CD4-positive, alpha-beta T cell treated with Interleukin-15 for 1 hour (primary cell): Measurements from ENCODE around the gene ITPA.
"Not testable (repeated sequence)": the region's sequence is repeated elsewhere in the genome, so short reads cannot be mapped to it uniquely, and the experiment has no call there.

Experiments used
- DNase-seq: peaks from one replicate; pipeline ENCODE4 v3.0.0-alpha.2; 2020

Gene ITPA

GRCh38 chr20:3202965-3203314, 6.4 kb upstream of the ITPA start:
- no peak for DNase-seq

DNA sequence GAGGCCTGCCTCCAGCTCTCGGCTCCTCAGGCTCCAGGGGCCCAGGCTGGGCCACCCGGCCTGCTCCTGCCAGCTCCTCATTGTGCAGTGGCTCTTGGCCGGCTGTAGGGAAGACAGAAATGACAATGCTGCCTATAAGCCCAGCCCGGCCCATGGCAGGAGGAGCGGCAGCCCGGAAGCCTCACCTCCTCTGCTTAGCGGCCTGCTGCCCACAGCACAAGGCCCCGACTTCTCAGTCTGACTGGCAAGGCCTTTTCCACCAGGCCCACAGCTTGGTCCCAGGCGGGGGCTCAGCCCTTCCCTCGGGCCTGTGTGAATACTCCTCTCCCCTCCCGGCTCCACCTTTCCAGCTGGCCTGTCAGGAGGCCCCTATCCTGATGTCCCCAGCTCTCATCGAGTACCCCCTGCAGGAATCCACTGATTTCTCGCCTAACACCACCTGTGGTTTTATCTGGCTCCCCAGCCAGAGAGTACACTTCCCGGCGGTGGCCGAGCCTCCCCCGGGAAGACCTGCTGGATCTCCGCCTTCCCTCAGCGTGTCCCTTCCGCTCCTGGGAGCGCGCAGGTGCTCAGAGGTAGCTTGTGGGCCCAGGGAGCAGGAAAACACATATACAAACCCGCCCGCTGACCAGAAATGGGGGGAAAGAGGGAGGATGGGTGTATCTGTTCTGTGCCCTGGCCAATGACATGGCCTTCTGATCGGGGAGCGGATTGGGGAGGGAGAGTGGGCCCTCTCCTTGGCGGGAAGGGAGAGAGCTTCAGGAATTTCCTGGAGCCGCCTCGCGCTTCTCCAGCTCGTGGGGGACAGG, 5.8 kb upstream of the ITPA start:
- DNase-seq, result no peak

DNA sequence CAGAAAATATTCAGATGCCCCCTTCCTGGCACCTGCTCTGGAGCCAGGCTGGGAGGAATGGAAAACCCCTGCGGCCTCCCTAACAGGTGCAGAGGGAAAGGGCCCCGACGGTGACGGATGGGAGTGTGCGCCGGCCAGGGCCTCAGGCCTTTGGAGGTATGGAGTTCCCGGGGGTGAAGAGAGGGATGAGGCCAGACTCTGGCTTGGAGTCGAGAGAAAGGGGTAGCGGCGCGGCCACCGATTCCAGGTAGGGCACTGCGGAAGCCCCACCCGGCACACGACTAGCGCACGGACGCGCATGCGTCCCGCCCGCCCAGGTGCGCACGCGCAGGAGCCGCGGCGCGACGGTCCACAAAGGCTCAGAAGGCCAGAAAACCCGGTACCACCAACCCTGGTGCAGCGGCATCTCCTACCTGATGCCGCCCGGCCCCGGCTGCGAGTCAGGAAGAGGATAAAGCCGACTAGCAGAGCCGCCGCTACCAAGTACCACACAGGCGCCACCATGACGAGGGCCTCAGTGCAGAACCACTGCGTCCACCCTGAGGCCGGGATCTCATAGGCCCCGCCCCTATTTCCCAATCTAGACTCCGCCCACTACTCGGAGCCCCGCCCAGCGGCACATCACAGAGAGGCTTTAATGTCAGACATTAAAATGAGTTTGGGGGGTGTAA, 5.0 kb upstream of the ITPA start, which contains the start of gene DDRGK1:
Gene DDRGK1 (minus strand): TSS at position 559 of the 671 bp plus-strand sequence. CDS start 55 bp downstream, at position 504.
- peak; percentile 89 for DNase-seq

DNA sequence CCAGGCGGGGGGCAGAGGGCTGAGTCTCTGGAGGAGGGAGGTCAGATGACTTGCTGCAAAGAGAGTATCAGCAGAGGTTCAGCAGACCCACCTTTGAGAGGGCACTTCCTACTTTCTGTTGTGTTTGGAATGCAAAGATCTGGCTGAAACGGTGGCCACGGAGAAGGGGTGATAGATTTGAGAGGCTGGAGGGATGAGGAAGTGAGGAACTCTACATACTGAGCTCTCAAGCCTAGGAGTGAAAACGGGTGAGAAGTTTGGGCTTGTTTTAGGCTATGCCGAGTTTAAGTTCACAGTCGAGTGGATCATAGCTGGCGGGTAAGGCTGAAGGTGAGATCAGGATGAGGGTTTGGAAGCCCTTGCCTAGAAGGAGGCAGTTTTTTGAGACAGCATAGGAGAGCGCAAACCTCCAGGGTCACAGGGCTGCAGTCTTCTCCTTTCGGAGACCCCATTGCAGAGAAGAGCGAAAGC, 477 bp upstream of the ITPA start:
- DNase-seq, result no peak

DNA sequence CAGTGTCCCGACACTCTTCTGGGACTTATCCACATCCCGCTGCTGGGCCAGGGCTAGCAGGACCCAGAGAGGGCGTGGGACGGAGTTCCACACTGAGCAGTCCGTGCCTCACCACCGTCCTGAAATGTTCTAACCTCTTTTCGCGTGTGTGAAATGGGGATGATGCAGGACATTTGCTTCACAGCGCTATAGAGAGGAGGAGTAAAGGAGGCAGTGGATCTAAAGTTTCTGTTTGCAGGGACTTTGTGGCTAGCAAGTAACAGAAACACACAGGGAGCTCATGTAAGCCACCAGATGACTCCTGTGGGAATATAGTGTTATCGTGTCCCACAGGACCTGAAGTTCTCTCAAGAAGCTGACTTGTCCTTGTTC, 634 bp downstream of the ITPA start:
- DNase-seq, result no peak

GRCh38 chr20:3210346-3210745, 1.0 kb downstream of the ITPA start:
- DNase-seq, result no peak

GRCh38 chr20:3213226-3213625, 3.9 kb downstream of the ITPA start:
- no peak for DNase-seq

GRCh38 chr20:3215359-3215917, 6.1 kb downstream of the ITPA start:
- DNase-seq, result not testable (repeated sequence)

GRCh38 chr20:3218307-3218988, 9.2 kb downstream of the ITPA start:
- peak; percentile 65 for DNase-seq

DNA sequence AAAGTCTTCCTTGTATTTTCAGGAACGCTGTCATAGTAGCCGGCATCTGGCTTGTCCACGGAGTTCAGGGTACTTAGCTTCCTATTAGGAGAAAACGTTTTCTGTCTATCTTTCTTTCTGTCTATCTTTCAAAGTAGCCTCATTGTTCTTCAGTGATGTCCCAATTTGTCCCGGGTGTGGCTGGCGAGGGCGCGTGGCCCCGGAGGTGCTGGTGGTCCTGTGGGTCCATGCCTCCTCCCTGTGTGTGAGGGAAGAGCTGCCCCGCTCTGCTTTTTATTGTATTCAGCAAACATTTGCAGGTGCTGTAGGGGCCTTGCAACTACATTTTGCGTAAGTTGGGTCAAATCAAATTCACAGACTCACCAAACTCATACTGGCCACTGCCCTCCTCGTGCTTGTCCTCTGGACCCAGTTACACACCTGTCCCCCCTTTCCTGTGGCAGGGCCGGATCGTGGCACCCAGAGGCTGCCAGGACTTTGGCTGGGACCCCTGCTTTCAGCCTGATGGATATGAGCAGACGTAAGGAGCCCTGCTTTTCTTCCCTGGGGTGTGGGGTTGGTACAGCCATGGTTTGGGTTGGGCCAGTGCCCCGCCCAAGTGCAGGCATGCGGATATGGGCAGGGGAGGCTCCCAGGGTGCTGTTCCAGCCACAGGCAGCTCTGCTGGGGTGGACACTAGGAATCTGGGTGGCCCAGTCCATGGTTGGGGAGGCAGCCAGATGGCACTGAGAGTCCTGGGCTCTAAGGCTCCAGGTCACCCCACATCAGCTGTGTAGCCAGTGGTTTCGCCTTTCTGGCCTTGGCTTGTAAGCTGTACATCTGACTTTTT, 12.3 kb downstream of the ITPA start:
- DNase-seq, result no peak

DNA sequence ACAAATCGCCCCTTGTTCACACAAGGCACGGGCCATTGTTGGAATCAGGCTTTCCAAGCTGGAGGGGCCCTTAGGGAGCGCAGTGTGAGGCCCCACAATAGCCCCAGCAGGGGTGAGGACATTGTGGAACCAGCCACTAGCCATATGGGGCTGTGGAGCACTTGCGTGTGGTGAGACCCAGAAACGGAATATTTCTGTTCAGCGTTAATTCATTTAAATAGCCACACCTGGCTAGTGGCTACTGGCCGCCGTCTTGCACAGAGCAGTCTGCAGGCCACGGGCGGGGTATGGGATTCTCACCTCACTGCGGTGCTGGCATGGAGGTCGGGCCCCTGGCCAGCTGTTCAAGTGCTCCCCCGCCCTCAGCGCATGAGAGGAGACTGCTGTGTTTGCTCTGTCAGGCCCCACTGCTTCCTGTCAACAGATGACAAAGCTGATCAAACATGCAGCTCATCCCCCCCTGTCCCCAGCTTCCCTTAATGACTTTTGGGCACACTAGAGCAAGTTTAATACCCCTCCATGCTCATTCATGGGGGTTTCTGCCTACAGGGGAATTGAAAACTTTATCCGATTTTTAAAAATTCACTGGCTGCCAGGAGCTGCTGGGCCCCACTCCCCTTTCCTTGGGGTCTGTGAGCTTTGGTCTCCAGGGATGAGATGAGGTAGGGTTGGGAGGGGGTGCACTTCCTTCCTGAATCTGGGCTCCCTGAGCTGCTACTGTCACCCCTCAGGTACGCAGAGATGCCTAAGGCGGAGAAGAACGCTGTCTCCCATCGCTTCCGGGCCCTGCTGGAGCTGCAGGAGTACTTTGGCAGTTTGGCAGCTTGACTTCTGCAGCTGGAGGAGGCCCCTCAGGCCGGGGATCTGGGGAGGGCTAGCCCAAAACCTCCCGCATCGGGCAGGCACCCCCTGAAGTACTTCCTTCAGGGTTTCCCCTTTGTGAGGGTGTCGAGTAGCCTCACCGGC, 13.6 kb downstream of the ITPA start:
- DNase-seq, result peak; percentile 60

DNA sequence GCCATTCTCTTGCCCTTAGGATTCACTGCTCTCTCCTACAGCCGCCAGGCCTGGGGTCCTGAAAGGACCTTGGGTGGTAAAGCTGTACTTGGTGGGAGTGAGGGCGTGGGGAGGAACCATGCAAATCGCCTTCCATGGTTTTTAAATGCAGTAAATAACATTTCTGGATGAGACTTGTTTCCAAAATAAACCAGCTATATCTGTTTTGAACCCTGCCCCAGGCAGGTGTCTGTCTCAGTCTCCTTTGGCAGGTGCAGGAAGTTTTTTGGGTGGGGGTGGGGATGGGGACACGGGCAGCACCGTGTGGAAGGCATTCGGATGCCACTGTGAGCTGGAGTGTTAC, 14.3 kb downstream of the ITPA start:
- DNase-seq, result no peak

- DNase-seq, result no peak
Observed at GRCh38 chr20:3223994-3224680, 14.8 kb downstream of the ITPA start.

DNA sequence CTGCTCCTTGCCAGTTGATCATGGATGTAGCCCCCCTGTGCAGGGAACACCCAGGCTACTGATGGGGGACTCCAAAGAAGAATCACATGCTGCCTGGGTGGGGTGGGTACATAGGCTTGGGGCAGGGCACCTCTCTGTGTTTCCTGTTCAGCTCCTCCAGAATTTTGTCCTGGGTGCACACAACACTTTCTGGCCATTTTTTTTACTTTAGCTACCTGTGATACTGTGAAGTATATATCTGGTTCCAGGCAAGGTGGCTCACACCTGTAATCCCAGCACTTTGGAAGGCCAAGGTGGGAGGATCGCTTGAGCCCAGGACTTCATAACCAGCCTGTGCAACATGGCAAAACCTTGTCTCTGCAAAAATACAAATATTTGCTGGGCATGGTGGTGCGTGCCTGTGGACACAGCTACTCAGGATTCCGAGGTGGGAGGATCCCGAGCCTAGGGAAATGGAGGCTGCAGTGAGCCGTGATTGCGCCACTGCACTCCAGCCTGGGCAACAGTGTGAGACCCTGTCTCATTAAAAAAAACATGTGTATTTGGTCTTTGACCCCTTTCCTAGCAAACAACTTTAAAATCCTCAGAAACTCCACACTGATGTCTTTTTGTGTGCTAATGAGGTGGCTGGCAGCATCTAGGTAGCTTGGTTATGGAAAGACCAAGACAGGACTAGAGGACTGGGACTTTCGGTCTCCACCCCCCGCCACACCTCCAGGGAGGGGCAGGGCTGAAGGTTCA, 15.6 kb downstream of the ITPA start:
- DNase-seq, result no peak

GRCh38 chr20:3226093-3226492, 16.8 kb downstream of the ITPA start:
- no peak for DNase-seq

DNA sequence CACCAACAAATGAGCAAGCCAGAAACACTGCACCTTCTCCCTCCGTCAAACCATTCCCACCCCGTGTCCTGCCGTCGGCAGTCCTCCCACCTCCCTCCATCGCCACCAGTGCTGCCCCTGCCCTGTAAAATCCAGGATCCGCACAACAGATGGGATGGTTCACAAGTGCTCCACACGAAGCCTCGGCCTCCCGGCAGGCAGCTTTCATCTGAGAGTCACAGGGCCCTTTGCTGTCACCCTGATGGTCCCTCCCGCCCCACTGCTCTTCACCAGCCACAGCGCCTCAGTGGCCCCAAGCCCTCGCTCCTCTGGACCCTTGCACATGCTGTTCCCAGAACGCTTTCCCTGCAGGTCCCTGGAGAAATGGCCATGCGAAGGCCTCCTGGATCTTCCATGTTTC, 17.6 kb downstream of the ITPA start:
- DNase-seq, result no peak

DNA sequence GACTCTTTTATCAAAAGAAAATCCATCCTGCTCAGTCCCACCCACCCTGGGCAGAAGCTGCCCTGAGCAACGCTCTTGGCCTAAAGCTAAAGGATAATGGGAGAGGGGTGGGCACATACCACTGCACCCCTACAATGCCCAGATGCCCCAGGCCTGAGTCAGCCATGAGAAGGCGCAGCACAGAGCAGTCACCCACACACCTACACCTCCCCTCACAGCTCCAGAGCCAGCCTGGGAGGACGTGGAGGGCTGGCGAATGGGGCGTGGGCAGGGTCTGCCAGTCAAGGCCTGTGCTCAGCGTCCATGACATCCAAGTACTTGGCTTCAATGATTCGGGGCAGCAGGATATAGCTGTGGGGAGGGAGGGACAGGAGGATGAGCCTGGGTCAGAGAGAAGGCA, 18.2 kb downstream of the ITPA start:
- no peak for DNase-seq

DNA sequence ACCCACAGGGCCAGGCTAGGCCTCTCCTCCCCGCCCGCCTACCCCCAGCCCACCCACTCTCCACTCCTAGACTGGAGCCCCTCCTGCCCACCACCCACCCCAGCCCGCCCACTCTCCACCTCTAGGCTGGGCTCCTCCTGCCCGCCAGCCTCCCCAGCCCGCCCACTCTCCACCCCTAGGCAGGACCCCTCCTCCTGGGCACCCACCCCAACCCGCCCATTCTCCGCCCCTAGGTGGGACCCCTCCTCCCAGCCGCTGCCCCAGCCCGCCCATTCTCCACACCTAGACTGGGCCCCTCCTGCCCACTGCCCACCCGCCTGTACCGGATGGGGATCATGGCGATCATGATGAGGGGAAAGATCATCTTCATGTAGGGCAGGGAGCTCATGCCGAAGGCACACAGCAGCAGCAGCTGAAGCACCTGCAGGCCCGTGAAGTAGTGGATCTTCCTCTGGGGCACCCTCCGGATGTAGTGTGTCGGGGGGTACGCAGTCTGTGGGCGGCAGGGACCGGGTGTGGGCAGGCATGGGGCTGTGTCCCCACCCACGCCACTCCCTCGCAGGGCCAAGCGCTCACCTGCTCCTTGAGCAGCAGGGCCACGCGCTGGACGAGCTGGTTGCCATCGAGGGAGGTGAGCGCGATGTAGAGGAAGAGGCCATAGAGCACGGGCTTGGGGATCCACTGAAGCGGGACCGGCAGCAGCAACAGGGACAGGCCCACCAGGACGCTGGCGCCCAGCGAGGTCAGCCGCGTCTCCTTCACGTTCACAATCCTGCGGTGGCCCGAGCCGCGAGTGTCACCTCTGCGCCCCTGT, 18.8 kb downstream of the ITPA start:
- no peak for DNase-seq

DNA sequence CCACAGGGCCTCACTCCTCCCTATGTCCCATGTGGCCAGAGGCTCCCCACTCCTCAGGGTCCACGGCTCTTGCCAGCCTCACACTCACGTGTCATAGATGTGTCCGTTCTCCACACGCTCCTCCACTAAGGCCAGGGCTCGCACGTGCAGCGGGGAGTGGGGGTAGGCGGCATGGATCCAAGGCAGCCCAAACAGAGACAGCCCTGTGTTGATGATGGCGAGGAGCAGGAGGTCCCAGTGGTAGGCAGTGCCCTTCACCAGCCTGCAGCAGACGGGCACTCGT, 19.4 kb downstream of the ITPA start:
- no peak for DNase-seq

- no peak for DNase-seq
Observed at GRCh38 chr20:3229158-3229557, 19.9 kb downstream of the ITPA start.
